Spleen (tissue), 11 donors: Measurements from ENCODE around the gene KRT85. TPM values are rescaled to one million over a fixed set of nuclear protein-coding genes. Genes with fewer than 3 reads are reported as not detected.

ENCODE experiments used
- DNase-seq: peaks from one replicate; pipeline ENCODE4 v3.0.0-alpha.2; 2020
- H3K27ac ChIP-seq, 8 donors: fragments of 200-600 bp; sonication (generic) in 7 of 8; 1 replicate in 4 of 8; 2 replicates in 4 of 8; pipeline versions ENCODE4 v1.5.0 to v1.8.0; 2016 to 2021; ENCODE audit warnings: inconsistent platforms in 4 of 8, mild to moderate bottlenecking in 4 of 8, moderate library complexity in 1 of 8
- H3K27me3 ChIP-seq, 7 donors: fragments of 200-600 bp; sonication (generic) in 6 of 7; replicated peaks in 1 of 7; 1 replicate in 4 of 7; 2 replicates in 3 of 7; pipeline versions ENCODE4 v1.5.0 to v1.8.0; 2016 to 2021; ENCODE audit warnings: inconsistent platforms in 3 of 7, mild to moderate bottlenecking in 1 of 7
- H3K36me3 ChIP-seq, 6 donors: fragments of 200-600 bp; sonication (generic) in 5 of 6; 1 replicate in 4 of 6; 2 replicates in 2 of 6; pipeline versions ENCODE4 v1.5.0 to v1.8.0; 2016 to 2021; ENCODE audit warnings: inconsistent platforms in 2 of 6
- H3K4me1 ChIP-seq, 6 donors: fragments of 200-600 bp; sonication (generic) in 5 of 6; 1 replicate in 3 of 6; 2 replicates in 3 of 6; pipeline versions ENCODE4 v1.5.0 to v1.8.0; 2016 to 2021; ENCODE audit warnings: inconsistent platforms in 3 of 6
- H3K4me3 ChIP-seq, 8 donors: fragments of 200-600 bp; sonication (generic) in 7 of 8; 1 replicate in 4 of 8; 2 replicates in 4 of 8; pipeline versions ENCODE4 v1.5.0 to v1.8.0; 2016 to 2021; ENCODE audit warnings: inconsistent platforms in 4 of 8, mild to moderate bottlenecking in 4 of 8, moderate library complexity in 2 of 8
- H3K9me3 ChIP-seq, 8 donors: fragments of 200-600 bp; sonication (generic) in 7 of 8; 1 replicate in 4 of 8; 2 replicates in 4 of 8; pipeline versions ENCODE4 v1.5.0 to v1.8.0; 2016 to 2021; ENCODE audit warnings: inconsistent platforms in 4 of 8
- CTCF ChIP-seq, 11 experiments: fragments of 200-600 bp in 7 of 11; fragments of 450-650 bp in 4 of 11; sonication (generic) in 4 of 11; IDR thresholded peaks in 8 of 11; conservative IDR thresholded peaks in 3 of 11; 1 replicate in 7 of 11; 2 replicates in 4 of 11; pipeline versions ENCODE4 v1.4.0 to v1.8.0; 2016 to 2021; ENCODE audit warnings: antibody characterized with exemption in 11 of 11, inconsistent platforms in 4 of 11, mild to moderate bottlenecking in 1 of 11
- POLR2A ChIP-seq, 3 donors: fragments of 450-650 bp; IDR thresholded peaks; one replicate each; pipeline ENCODE4 v1.5.1; 2017; ENCODE audit warnings: antibody characterized with exemption in 3 of 3, mild to moderate bottlenecking in 1 of 3
- POLR2AphosphoS5 ChIP-seq, 3 donors: sonication (generic); formaldehyde crosslinking; IDR thresholded peaks; one replicate each; pipeline ENCODE4 v1.5.1; 2017; ENCODE audit warnings: antibody characterized with exemption in 3 of 3
- WGBS, 5 donors: extraction: QIAGEN DNeasy Blood & Tissue Kit in 3 of 5; methylation state at CpG; one replicate each; pipeline versions ENCODE4 v1.1.5 to v1.1.7; 2013 to 2018; 5-methylcytosine and 5-hydroxymethylcytosine counted together
- intact Hi-C: fragments of 100-400 bp; cut with DNase I; formaldehyde crosslinking; loops from one replicate; pipeline ENCODE4 v1.15.0; 2023; ENCODE audit warnings: low total_unique reads
- polyA plus RNA-seq, 3 donors: library from polyadenylated mRNA; stranded (reverse); fragments of 200-250 nt; gene quantifications; one replicate each; pipeline ENCODE4 v1.2.1, GENCODE V29; 2013
- total RNA-seq, 7 donors: library from RNA; depleted of rRNA in 3 of 7; stranded (reverse); fragments of >200 nt in 3 of 7; fragmentation: NEBNext Ultra II Directional in 4 of 7; extraction: Animal tissue kit (Norgen Biotek cat#: 25700) in 4 of 7; gene quantifications; one replicate each; pipeline versions ENCODE4 v1.1.0 to v1.2.1, GENCODE V29; 2016 to 2021
- donor health status: healthy with polysubstance abuse.
- donor health status: DM: no; HTN: no; CAD: no; lungs with moderate emphysema.
- donor health status: DM: no; HTN: no; CAD: no.
- donor health status: Bipolar disorder and iron deficiency.
- donor health status: healthy.
- donor health status: DM: no; HTN: no; CAD: no.
- donor health status: DM: yes; HTN: yes; CAD: no.

The KRT85 gene
- total and polyA plus RNA-seq, 10 donors: 0.52 TPM; not detected in 9

- H3K9me3 ChIP-seq: peaks cover 0 to 23% (median 12%) of the 10 kb centered on the region in 8 donors
- H3K4me1 ChIP-seq: no peaks in the 10 kb centered on the region
- DNase-seq: no peak
- no peak overlapping the region for H3K4me3 ChIP-seq
- no peak for TF ChIP-seq POLR2AphosphoS5 (IDR thresholded peaks at IDR 0.05)
- TF ChIP-seq CTCF (IDR thresholded peaks at IDR 0.05 in 8 of 11, conservative IDR thresholded peaks at IDR 0.05 in 3 of 11): no peak
- no peak for TF ChIP-seq POLR2A (IDR thresholded peaks at IDR 0.05)
- H3K27me3 ChIP-seq: peaks cover 0 to 22% (median 0%) of the 10 kb centered on the region in 7 donors
- no peak overlapping the region for H3K27ac ChIP-seq
- intact Hi-C loops: no loop called here
- WGBS, 5 donors: 73 to 81% (median 77%) methylated on average over 10 of the region's 10 CpGs
- no peaks in the 10 kb centered on the region for H3K36me3 ChIP-seq
These were observed 28.9 kb downstream of the KRT85 start for GRCh38 chr12:52338241-52338960.

GRCh38 chr12:52337054-52337453 is 30.2 kb downstream of the KRT85 start:
- Histone ChIP-seq H3K27me3 (peaks cover 0 to 25% (median 0%) of the 10 kb centered on the region in 7 donors), H3K4me1 (no peaks in the 10 kb centered on the region), H3K9me3 (peaks cover 0 to 20% (median 12%) of the 10 kb centered on the region in 8 donors), H3K27ac (no peak overlapping the region), H3K4me3 (no peak overlapping the region), H3K36me3 (no peaks in the 10 kb centered on the region)
- no peak for TF ChIP-seq POLR2A (IDR thresholded peaks at IDR 0.05)
- no peak for TF ChIP-seq CTCF (IDR thresholded peaks at IDR 0.05 in 8 of 11, conservative IDR thresholded peaks at IDR 0.05 in 3 of 11)
- no peak for TF ChIP-seq POLR2AphosphoS5 (IDR thresholded peaks at IDR 0.05)
- DNase-seq: no peak
- intact Hi-C loops: no loop called here
- 50 to 56% (median 54%) methylated on average over 1 of the region's 1 CpG for WGBS, 5 donors

- intact Hi-C loops: no loop called here
- no peak overlapping the region for H3K4me3 ChIP-seq
- no peaks in the 10 kb centered on the region for H3K36me3 ChIP-seq
- DNase-seq: no peak
- no peak overlapping the region for H3K27ac ChIP-seq
- H3K9me3 ChIP-seq: peaks cover 0 to 20% (median 12%) of the 10 kb centered on the region in 8 donors
- TF ChIP-seq CTCF (IDR thresholded peaks at IDR 0.05 in 8 of 11, conservative IDR thresholded peaks at IDR 0.05 in 3 of 11): no peak
- no peak for TF ChIP-seq POLR2AphosphoS5 (IDR thresholded peaks at IDR 0.05)
- TF ChIP-seq POLR2A (IDR thresholded peaks at IDR 0.05): no peak
- no peaks in the 10 kb centered on the region for H3K4me1 ChIP-seq
- H3K27me3 ChIP-seq: peaks cover 0 to 28% (median 0%) of the 10 kb centered on the region in 7 donors
- WGBS, 5 donors: 64 to 80% (median 70%) methylated on average over 2 of the region's 2 CpGs
These were observed 30.6 kb downstream of the KRT85 start for GRCh38 chr12:52336641-52337040.

- DNase-seq: no peak
- no peaks in the 10 kb centered on the region for H3K36me3 ChIP-seq
- H3K4me1 ChIP-seq: no peaks in the 10 kb centered on the region
- WGBS, 5 donors: 81 to 89% (median 85%) methylated on average over 3 to 4 of the region's 4 CpGs
- intact Hi-C loops: no loop called here
- H3K27me3 ChIP-seq: peaks cover 0 to 23% (median 0%) of the 10 kb centered on the region in 7 donors
- H3K27ac ChIP-seq: no peak overlapping the region
- no peak overlapping the region for H3K4me3 ChIP-seq
- peaks cover 0 to 20% (median 12%) of the 10 kb centered on the region in 8 donors for H3K9me3 ChIP-seq
- TF ChIP-seq POLR2AphosphoS5 (IDR thresholded peaks at IDR 0.05) (no peak), POLR2A (IDR thresholded peaks at IDR 0.05) (no peak), CTCF (IDR thresholded peaks at IDR 0.05 in 8 of 11, conservative IDR thresholded peaks at IDR 0.05 in 3 of 11) (no peak)
These were observed 31.6 kb downstream of the KRT85 start for GRCh38 chr12:52335598-52336262.
